Stimulated activated CD8-positive, alpha-beta memory T cell treated with anti-CD3 and anti-CD28 coated beads, Interleukin-7, amount 100 ng/mL, for 24 hours (primary cell): ENCODE results near the gene IFIT2.
"Not testable (repeated sequence)": the region's sequence is repeated elsewhere in the genome, so short reads cannot be mapped to it uniquely, and the experiment has no call there.

Experiments used
- DNase-seq: peaks from one replicate; pipeline ENCODE4 v3.0.0-alpha.2; 2020; ENCODE audit warnings: low read depth

IFIT2 gene

DNA sequence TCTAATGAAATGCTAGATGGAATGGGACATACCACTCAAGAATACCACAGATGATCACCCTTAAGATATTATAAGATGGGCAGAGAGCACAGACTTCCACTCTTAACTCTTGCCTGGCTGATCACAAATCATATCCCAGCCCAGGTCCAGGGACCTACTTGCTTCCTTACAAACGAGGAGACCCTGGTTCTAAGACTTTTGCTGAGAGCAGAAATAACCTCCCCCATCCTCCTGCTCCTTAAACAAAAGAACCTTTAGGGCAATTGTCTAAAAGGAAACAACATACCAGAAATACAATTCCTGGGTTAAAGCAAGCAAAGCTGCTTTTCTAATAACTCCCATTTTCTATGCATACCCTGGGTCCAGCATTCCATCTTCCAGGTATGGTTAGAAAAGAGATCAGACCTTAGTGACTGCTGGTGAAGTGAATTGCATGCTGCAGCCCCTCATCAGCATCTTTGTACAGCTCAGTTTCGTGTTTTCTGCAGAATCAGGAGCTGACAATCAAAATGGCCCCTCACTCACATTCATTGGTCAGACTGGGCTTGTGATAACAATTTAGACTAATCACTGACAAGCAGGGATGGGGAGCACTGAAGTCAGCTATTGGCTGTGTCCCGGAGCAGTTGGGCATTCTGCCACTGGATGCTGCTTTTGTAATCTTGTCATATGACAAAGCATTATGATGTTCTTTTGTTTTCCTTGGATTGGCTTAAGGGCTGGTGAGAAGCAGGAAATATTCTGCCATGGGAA, 40.5 kb downstream of the IFIT2 start:
- no peak for DNase-seq

DNA sequence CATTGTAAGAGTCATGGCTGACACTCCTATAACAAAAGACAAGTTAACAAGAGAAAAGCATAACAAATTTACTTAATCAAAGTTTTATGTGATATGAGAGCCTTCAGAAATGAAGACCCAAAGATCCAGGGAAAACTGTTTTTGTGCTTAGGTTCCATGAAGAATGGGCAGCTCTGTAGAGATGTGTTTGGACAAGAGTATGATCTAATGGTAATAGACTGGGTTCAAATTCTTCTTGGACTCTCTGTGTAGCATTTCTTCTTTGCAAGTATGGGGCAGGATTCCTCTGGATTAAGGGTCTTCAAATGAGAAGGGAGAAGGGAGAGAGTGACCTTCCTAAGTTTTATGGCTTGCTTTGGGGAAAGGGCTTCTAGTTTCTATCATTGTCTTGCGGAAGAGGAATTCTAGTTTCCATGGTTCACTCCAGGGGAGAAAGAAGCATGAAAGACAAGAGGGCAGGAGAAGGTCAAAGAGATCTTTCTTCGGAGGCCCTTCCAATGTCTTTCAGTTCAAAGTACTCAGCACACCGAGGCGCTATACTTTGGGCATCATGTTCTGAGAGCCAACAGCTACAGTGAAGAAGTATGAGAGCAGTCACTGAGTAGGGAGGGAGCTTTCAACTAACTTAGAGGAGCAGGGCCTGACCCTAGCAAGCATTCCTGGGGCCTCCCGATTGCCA, 41.4 kb downstream of the IFIT2 start:
- no peak for DNase-seq

DNA sequence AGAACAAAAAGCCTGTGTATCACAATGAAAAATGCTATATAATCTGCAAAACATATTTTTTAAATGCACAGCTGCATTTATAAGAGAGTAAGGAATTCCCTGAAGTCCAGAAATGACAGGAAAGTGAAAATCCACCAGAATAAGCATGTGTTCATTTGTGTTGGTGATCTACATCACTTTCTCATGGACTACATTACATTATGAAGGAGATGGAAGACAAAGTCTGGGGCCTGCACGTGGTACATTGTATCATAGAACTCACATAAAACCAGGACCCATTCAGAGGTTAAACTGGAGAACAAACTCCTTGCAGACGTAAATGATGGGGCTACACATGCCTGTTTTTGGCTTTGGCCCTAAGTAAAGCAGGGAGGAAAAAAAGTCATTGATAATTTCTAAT, 42.3 kb downstream of the IFIT2 start:
- no peak for DNase-seq

DNA sequence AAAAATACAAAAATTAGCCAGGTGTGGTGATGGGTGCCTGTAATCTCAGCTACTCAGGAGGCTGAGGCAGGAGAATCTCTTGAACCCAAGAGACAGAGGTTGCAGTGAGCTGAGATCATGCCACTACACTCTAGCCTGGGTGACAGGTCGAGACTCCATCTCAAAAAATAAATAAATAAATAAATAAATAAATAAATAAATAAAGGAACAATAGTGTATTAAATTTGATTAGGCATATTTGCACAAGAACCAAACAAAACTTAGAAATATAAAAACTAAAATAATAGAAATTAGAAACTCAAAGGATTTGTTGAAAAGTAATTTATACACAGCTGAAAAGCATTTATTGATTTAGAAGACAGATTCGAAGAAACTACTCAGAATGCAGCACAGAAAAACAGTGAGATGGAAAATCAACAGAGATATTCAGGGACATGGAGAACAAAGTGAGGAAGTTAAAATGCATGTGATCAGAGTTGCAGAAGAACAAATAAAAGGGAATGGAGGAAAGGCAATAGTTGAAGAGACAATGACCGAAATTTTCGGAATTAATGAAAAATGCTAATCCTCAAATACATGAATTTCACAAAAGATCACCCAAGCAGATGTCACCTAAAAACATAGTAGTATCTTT, 43.6 kb downstream of the IFIT2 start:
- DNase-seq, result no peak

DNA sequence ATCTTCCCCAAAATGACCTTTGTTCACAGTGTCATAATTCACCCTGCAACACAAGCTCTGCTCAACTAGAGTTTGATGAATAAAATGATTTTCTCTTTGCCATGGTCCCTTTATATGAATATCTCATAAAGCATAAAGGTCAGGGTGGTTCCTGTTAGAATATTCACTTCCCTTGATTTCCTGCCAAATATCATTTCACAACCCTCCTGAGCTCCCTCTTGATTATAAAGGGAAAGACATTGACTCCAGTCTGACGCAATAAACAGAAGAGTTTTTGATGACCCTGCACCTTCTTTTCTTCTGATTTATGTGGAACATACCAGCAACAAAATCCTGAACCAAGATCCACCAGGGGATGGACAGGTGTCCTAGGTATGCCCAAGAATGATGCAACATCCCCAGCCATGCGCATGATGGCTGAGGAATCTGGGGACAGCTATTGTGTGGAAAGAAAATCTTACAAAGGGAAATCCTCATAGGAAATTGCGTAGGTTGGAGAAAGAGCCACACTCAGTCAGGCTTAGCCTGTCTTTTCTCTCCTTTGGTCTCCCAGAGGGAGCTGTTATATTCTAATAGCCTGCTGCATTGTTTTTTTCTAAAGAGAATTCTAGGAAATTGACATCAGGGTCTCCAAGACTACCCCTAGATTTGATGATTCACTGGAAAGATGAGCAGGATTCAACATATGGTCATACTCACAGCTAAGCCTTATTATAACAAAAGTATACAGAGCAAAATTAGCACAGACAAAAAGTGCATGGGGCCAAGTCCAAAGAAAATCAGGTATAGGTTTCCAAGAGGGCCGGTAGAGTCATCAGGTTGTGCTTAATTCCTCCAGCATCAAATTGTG, 44.8 kb downstream of the IFIT2 start:
- DNase-seq, result no peak

DNA sequence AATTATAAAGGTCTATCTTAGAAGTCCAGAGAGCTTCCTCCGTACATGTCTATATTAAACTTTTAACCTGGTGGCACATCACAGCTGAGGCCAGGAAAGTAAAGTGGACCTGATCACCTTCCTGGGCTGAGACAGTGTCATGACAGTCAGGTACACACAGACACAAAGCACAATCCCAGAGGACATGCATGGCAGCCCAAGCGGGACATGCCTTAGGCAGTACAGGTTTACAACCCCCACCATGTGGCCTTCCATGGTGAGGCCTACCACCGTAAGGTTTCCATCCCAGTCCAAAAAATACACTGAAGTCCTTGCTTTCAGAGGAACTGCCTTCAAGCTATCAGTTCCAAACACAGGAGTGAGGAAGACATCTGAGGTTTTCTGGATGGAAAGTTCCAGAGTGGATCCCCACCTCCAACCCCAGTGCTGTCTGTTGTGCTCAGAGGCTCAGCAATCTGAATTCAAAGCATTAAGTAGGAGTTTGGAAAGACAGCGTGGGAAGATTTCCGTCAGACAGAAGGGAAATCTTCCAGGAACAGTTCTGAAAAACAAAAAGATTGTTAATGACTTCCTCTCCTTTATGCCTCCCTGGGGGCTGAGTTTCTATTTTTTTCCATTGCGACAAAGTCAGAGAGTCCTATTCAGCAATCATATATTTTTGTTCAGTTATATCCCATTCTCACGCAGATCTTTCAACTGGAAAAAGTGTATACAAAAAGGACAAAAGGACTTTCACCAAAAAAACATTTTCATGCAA, 46.0 kb downstream of the IFIT2 start:
- no peak for DNase-seq

DNA sequence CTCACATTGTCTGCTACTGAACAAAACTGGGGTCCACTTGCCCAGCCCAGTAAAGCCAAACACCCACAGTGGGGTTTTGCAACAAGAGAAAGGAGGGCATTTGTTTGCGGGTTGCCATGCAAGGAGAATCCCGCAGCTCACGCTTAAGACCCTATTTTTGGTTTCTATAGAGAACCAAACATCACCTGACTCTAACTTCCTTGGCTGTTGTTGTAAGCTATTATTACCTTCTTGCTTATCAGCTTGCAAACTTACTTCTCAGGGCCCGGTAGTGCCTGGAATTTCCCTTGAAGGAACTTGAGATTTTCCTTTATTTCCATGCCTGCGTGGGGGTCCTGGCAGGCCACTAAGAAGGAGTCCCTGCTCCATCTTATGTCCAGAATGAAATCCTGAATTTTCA, 46.6 kb downstream of the IFIT2 start:
- DNase-seq, result no peak

DNA sequence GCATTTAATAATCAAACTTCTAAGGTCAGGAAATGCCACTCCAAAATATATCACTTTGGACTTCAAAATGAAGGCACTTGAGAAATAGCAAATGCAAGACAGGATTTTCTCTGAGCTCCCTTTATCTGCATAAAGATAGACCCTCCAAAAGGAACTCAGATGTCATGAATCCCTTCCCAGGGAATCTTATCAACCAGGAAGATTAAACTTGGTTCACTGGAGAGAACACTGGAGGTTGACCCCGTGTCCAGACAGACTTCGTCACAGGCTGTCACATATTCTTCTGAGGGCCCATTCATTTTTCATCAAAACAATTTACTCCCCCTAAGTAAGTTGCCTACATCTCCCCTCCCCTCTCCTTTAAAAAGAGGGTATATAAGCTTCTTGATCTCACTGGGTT, 47.1 kb downstream of the IFIT2 start:
- no peak for DNase-seq

DNA sequence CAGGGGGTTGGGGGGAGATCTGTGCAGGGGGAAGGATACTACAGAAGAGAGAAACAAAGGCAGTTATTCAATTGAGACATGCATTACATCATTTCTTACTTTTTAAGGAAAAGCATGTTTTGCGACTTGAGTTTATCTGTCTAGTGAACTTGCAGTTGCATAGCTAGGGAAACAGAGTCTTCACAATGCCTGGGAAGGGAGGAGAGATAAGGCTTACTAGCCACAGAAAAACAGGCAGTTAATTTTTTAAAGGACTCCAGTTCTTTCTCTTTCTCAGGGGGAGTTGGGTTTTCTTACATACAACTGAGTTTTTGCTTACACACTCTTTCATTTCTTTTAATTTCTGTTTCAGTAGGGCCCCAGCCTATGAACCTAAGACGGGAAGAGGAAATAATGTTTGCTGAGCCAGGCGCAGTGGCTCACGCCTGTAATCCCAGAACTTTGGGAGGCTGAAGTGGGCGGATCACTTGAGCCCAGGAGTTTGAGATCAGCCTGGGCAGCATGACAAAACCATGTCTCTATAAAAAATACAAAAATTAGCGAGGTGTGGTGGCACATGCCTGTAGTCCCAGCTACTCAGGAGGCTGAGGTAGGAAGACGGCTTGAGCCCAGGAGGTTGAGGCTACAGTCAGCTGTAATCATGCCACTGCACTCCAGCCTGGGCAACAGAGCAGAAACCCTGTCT, 48.9 kb downstream of the IFIT2 start:
- DNase-seq, result not testable (repeated sequence)

DNA sequence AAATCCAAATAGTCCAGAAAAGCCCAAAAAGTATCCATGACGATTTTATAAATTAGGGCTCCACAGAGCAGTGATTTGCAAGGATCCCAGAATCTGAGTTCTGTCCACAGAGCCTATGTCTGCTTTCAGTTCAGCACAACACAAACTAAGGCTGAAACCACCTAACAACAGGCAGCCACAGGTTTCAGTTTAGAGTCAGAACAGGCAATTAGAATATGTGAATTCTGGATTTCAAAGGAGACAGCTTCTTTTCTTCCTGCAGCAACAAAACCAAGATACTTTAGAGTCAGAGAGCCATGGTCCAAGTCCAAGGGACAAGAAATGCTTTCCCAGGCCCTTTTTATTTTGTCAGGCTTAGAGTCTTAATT, 49.5 kb downstream of the IFIT2 start:
- DNase-seq, result no peak

DNA sequence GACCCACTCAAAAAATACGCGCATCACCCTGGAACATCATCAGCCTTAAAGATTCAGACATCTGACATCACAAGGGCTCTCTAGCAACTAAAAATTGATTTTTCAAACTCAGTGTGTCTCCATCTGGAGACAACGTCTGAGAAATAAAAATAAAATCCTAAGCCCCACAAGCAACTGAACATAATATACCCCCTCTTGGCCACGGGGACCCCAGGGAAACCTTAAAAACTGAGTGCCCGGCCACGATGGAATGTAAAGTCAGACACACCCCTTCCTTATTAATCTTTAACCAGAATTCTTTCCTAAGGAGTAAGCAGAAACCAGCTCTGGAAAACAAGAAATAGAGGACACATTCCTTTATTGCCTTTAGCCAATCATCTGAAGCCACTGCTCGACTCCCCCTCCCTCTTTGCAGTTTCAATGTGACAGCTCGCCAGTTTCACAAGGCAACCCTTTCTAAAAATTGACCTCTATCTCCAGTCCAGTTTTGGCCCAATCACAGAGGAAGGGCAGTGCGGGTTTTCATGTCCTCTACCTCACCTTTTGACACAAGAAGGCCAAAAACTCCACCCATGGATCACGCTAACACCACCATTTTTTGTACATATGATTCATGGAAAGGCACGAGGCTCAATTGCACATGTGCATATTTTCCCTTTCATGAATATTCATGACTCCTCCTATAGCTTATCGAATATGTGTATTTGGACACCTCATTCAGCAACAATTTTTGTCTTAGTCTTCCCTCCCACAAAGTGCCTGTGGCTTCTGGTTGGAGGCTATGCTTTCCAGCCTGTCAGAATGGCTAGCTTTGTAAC, 50.1 kb downstream of the IFIT2 start:
- no peak for DNase-seq

DNA sequence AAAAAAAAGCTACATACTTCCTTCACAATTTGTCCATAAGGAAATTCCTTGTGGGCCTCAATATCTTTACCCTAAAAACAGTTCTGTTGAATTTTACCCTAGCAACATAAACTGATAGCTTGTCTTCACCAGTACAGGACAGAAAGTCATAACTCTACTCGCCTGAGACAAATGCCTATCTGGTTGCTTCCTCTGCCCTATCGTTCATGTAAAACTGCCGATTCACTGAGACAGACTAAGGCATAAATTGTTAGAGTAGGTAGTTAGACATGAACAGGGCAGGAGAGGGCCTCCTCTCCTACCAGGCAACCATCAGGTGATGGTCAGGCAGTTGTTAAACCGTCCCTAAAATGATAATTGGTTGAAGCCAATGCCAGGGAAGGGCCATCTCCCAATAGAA, 51.0 kb downstream of the IFIT2 start:
- no peak for DNase-seq

DNA sequence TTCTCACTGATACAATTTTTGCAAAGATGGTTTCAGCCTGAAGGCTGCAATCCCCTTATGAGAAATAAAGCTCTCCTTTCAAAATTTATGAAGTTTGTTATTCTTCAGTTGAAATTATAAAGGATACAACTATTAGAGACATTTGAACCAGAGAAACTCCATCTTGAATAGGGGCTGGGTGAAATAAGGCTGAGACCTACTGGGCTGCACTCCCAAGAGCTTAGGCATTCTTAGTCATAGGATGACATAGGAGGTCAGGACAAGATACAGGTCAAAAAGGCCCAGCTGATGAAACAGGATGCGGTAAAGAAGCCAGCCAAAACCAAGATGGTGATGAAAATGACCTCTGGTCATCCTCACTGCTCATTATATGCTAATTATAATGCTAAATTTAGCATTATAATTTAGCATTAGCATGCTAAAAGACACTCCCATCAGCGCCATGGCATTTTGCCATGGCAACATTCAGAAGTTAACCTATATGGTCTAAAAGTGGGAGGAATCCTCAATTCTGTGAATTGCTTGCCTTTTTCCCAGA, 53.6 kb downstream of the IFIT2 start:
- no peak for DNase-seq

DNA sequence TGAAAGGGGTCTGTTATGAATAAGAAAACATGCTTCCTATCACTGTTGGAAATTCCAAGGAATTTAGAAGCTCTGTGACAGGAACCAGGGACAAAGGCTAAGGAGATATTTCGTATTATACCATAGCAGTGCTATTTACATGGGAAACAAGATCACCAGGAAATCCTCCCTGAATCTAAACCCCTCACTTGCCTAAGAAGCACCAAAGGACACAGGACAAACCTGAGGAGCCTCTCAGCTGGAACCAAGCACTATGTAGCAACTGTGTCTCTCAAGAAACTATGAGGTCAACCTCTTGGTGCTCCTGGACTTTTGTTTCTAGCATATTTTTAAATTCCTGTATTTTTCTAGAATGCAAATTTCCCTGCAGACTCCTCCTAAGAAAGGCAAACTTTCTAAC, 55.2 kb downstream of the IFIT2 start:
- DNase-seq, result no peak

DNA sequence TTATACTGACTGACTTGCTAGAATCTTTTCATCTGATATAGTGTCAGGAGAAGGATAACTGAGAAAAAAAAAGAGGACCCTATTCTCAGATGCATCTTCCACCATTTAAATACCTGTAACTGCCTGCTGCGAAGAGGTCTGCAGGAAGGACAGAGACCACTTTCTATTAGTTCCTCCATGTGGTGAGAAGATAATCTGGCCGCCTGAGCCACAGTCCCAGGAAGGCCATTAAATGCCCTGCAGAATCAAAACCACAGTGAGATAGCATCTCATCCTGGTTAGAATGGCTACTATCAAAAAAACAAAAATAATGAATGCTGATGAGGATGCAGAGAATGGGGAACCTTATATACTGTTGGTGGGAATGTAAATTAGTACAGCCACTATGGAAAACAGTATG, 56.1 kb downstream of the IFIT2 start:
- DNase-seq, result no peak
